Activated T-helper 1 cell treated with anti-CD3 and anti-CD28 coated beads, Interleukin-2, amount 50 U/mL, for 16 hours (primary cell): Measurements from ENCODE around the gene PCDH9.

Source experiments
- DNase-seq, 2 donors: peaks; one replicate each; pipeline ENCODE4 v3.0.0-alpha.2; 2020; ENCODE audit warnings: low read depth in 1 of 2, low spot score in 1 of 2

Gene PCDH9

GRCh38 chr13:66489586-66489985 lies 740.5 kb downstream of the PCDH9 start:
- no peak for DNase-seq

DNA sequence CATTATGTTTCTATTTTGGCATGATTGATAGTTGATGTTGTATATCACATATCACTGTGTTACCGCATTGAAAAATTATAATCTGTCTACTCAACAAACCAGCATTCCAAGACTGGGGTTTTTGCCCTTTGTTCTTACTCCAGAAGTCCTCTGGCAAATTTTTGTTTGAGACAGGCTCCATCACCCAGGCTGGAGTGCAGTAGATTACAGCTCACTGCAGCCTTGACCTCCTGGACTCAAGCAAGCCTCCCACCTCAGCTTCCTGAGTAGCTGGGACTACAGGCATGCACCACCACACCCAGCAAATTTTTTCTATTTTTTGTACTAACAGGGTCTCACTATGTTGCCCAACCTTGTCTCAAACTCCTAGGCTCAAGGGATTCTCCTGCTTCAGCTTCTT lies 741.0 kb downstream of the PCDH9 start:
- no peak for DNase-seq

- no peak for DNase-seq
Measured at GRCh38 chr13:66483712-66484111, 746.4 kb downstream of the PCDH9 start.

GRCh38 chr13:66482836-66483235 lies 747.3 kb downstream of the PCDH9 start:
- no peak for DNase-seq

- no peak for DNase-seq
Measured at GRCh38 chr13:66477816-66478215, 752.3 kb downstream of the PCDH9 start.

GRCh38 chr13:66475061-66475460 lies 755.1 kb downstream of the PCDH9 start:
- DNase-seq, result no peak

GRCh38 chr13:66469745-66470144 lies 760.4 kb downstream of the PCDH9 start:
- no peak for DNase-seq

- no peak for DNase-seq
Measured at GRCh38 chr13:66468656-66469055, 761.5 kb downstream of the PCDH9 start.

GRCh38 chr13:66462187-66462586 lies 767.9 kb downstream of the PCDH9 start:
- DNase-seq, result no peak

DNA sequence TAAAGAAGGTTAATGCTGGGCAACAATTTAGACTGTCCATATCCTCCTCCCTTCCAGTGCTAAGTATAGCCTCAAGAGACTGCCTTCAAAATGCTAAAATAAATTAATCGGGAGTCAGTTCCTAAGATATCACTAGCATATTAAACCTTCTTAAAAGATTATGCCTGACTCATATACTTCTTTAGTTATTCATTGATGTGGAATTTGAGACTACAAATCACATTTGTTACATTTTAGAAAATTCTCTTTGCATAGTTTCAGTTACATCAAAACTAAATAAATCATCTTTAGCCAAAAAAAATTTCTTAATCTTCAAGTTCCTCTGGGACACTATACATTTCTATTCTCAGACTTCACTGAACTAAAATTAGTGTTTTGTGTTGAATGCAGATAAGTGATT lies 769.1 kb downstream of the PCDH9 start:
- no peak for DNase-seq

DNA sequence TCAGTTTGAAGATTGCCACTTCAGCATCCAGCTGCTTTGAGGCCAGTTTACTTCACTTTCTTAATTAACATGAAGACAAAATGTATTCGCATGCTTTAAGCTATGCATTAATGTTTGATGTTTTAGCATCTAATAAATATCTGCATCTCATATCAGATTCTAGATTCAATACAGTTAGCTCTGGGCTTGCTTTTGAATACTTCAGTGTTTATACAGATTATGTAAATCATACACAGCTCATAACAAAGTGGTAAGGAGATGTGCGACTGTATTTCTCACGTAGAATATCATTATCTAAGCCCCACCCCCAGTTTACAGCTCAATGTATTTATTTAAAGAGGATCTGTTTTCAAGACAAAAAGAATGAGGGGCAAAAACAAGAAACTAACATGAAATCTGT lies 770.5 kb downstream of the PCDH9 start:
- DNase-seq, result no peak

DNA sequence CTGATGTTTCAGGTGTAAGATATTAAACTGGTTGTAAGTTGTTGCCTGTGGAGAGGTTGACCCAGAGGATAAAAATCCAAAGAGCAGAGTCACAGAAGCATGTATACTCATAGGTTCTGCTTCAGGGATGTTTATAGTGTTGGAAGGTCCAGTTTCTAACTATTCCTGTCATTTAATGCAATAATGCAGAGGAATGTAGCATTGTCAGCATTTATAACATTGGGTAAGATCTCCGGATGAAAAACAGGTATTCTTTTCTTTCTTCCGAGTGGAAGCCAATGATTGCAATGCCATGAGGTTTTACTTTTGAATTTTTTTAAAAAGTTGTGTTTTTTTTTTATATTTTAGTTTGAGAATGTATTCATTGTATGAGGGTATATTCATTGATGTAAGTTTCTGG lies 771.0 kb downstream of the PCDH9 start:
- no peak for DNase-seq

DNA sequence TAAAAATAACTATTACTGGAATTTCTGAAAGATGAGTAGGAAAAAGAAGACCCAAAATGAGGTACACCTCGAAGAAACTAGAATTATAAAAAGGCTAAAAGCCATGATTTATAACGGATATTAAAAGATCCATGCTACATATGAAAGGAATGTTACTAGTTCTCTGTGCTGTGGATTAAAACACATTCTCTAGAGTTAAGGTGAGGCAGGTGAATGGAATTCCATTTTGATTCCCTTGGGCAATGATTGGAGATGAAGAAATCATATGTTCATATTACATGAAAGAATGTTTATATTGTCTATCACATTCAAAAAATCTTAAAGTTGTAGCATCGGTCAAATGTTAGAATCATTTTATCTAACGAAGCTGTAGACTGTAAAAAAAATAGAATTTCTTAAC lies 783.7 kb downstream of the PCDH9 start:
- no peak for DNase-seq

GRCh38 chr13:66443926-66444325 lies 786.2 kb downstream of the PCDH9 start:
- no peak for DNase-seq

DNA sequence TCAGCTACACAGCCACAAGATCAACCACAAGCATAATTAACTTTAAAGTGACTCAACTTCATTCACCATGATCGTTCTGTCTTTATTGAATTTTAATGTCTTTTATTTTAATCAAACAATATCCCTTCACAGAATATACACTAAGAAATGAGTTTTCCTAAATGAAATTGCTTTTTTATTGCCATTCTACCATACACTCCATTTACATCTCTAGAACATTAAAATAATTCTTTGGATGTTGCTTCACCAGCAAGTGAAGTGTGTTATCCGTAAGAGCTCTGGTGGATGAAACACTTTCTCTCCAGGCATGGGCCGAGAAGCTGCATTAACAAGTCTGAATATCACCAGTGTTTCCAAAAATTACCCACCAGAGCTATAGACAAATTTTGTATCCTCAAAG lies 789.2 kb downstream of the PCDH9 start:
- DNase-seq, result no peak

- DNase-seq, result no peak
Measured at GRCh38 chr13:66430728-66431127, 799.4 kb downstream of the PCDH9 start.

- DNase-seq, result no peak
Measured at GRCh38 chr13:66430269-66430668, 799.9 kb downstream of the PCDH9 start.

DNA sequence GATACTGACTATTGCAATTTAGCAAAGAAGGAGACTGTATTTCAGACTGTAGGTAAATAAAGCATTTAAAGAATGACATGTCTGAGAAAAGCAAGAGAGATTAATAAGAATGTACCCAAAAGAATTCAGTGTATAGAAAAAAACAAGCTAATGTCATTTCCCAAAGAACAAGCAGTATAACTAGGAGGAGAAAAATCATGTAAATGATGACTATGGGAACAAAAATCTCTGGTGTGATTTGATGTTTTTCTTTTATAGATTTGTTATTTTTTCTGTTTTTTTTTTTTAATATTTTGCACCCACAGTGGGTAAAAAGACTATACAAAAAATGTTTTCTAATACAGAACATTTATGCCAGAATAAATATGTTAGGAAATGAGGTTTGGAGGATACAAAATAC lies 801.0 kb downstream of the PCDH9 start:
- no peak for DNase-seq

DNA sequence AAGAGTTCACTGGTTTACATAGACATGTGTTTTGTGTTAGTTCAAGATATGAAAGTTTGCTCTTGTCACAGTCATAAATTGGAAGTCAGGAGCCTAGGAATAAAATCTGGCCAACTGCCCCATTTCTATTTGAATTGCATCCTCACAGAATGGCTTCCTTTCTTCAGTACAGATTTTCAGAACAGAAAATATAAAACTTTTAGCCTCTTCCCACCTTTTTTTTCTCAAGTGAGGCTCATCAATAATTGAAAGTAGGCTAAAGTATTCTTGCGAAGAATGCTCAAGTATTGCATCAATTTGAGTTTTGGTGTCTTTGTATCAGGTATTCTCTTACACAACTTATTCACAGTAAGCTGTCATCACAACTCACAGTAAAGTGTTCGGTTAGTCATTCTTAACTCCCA lies 802.7 kb downstream of the PCDH9 start:
- DNase-seq, result no peak

GRCh38 chr13:66425741-66426140 lies 804.4 kb downstream of the PCDH9 start:
- DNase-seq, result no peak

DNA sequence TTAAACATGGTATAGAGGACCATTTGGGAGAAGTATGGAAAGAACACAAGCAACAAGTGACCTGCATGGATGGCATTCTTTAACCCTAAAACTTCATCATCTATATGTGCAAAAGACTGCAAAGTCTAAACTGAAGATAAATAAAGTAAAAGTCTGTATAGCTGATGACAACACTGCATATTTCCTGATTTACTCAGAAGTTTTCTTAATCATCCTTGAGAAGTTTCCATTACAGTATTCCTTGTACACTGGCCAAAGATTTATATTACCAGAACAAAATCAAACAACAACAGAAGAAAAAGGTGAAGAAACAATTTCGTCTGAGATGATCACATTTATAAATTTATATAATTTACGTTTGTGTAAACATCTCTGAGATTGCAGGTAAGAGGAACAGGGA lies 805.7 kb downstream of the PCDH9 start:
- DNase-seq, result no peak

- no peak for DNase-seq
Measured at GRCh38 chr13:66415444-66415843, 814.7 kb downstream of the PCDH9 start.

GRCh38 chr13:66414066-66414800 lies 815.9 kb downstream of the PCDH9 start:
- no peak for DNase-seq

DNA sequence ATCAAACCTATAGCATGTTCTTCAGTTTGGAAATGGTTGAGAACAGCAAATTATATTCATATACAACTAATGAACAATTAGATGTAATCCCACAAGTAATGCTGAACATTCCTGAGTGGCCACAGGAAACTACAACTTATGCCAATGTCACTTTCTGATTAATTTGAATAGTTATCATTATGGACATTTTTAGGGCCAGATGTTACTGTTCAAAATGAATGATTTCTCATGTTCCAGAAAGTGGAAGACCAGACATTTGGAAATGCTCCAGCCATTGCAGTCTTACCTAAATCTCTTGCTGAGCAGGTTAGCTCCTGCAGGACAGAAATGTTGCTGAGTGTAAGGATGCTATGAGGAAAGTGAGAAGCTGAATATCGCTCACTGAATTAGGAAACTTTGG lies 819.8 kb downstream of the PCDH9 start:
- no peak for DNase-seq
